Spleen (tissue), 7 donors: Measurements from ENCODE around the gene MCF2L.

Source experiments
- POLR2A ChIP-seq, 3 donors: fragments of 450-650 bp; IDR thresholded peaks; one replicate each; pipeline ENCODE4 v1.5.1; 2017; ENCODE audit warnings: antibody characterized with exemption in 3 of 3, mild to moderate bottlenecking in 1 of 3
- POLR2AphosphoS5 ChIP-seq, 3 donors: sonication (generic); formaldehyde crosslinking; IDR thresholded peaks; one replicate each; pipeline ENCODE4 v1.5.1; 2017; ENCODE audit warnings: antibody characterized with exemption in 3 of 3
- TF ChIP-seq, protein P1 (sequence below), 11 experiments: fragments of 200-600 bp in 7 of 11; fragments of 450-650 bp in 4 of 11; sonication (generic) in 4 of 11; IDR thresholded peaks in 8 of 11; conservative IDR thresholded peaks in 3 of 11; 1 replicate in 7 of 11; 2 replicates in 4 of 11; pipeline versions ENCODE4 v1.4.0 to v1.8.0; 2016 to 2021; ENCODE audit warnings: antibody characterized with exemption in 11 of 11, inconsistent platforms in 4 of 11, mild to moderate bottlenecking in 1 of 11
- donor health status: DM: no; HTN: no; CAD: no; lungs with moderate emphysema.
- donor health status: DM: no; HTN: no; CAD: no.
- donor health status: DM: no; HTN: no; CAD: no.

- TF ChIP-seq POLR2AphosphoS5 (IDR thresholded peaks at IDR 0.05) (no peak), POLR2A (IDR thresholded peaks at IDR 0.05) (no peak)
- TF ChIP-seq, protein P1, sequence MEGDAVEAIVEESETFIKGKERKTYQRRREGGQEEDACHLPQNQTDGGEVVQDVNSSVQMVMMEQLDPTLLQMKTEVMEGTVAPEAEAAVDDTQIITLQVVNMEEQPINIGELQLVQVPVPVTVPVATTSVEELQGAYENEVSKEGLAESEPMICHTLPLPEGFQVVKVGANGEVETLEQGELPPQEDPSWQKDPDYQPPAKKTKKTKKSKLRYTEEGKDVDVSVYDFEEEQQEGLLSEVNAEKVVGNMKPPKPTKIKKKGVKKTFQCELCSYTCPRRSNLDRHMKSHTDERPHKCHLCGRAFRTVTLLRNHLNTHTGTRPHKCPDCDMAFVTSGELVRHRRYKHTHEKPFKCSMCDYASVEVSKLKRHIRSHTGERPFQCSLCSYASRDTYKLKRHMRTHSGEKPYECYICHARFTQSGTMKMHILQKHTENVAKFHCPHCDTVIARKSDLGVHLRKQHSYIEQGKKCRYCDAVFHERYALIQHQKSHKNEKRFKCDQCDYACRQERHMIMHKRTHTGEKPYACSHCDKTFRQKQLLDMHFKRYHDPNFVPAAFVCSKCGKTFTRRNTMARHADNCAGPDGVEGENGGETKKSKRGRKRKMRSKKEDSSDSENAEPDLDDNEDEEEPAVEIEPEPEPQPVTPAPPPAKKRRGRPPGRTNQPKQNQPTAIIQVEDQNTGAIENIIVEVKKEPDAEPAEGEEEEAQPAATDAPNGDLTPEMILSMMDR (IDR thresholded peaks at IDR 0.05 in 8 of 11, conservative IDR thresholded peaks at IDR 0.05 in 3 of 11): no peak
These were observed 51.5 kb downstream of the MCF2L start for GRCh38 chr13:113020323-113021080.
